GM19395 (cell line): ENCODE results near the gene KCNQ1OT1.

Experiments used
- ATAC-seq: cut with Tn5 transposase; IDR thresholded peaks from one replicate; pipeline ENCODE4 v1.9.1; 2021; ENCODE audit warnings: mild to moderate bottlenecking, moderate library complexity; ENCODE audit not compliant: unreplicated experiment

KCNQ1OT1 gene

DNA sequence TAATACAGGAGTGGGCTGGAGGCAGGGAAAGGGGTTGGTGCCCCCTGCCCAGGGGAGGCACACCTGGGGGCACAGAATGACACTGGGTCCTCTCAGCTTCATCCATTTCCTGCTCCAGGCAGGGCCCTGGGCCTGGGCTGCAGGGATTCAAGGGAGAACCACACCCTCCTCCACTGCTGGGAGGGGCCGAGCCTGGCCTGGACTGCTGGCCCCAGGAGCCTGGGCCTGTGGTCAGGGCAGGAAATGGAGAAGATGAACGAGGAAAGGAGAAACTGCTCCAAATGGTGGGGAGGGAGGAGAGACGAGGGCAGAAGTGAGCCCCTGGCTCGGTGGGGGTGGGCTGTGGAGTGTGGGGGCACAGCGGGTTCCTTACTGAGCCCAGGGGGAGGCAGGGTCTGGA, 38.1 kb upstream of the KCNQ1OT1 start:
- no peak for ATAC-seq

DNA sequence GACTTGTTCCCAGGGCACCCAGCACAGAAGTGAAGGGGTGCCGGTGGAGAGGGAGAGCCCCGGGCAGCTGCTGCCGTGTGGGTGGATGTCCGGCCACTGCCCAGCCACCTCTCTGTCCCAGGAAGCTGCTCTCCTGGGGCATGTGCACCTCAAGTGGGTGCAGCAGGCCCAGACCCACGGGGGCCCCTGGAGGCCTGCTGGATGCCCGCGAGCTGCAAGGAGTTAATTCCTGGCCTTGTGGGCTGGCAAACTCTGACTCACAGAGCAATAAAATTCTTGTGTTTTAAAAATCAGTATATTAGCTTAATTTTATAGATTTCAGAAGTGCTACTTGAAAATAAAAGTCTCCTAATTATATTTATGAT, 37.4 kb upstream of the KCNQ1OT1 start:
- ATAC-seq: no peak

DNA sequence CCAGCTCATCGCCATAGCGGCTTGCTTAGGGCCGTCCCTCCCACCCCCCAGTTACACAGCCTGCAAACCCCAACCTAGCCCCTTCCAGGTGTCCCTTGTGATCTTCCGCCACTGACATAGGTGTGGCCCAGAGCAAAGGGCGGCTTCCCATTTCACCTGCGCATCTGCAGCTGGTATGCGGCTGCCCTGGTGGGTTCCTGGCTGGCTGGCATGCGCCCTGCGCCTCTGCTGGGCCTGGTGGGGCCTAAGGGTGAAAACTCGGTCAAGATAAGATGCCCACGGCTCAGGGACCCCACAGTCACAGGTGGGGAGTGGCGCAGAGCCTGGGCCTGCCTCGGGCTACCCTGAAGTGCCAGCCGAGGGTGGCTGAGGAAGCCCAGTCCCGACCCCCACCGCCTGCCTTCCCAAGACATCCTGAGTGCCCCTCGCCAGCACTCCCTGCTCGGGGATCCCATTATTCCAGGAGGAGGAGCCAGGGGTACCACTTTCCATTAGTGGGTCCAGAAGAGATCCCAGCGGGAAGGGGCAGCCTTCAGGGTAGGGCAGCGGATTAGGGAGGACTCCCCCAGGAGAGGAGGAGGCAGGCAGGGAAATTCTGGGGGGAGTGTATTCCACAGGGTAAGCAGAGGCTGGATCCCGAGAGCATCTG, 36.9 kb upstream of the KCNQ1OT1 start:
- ATAC-seq: no peak

DNA sequence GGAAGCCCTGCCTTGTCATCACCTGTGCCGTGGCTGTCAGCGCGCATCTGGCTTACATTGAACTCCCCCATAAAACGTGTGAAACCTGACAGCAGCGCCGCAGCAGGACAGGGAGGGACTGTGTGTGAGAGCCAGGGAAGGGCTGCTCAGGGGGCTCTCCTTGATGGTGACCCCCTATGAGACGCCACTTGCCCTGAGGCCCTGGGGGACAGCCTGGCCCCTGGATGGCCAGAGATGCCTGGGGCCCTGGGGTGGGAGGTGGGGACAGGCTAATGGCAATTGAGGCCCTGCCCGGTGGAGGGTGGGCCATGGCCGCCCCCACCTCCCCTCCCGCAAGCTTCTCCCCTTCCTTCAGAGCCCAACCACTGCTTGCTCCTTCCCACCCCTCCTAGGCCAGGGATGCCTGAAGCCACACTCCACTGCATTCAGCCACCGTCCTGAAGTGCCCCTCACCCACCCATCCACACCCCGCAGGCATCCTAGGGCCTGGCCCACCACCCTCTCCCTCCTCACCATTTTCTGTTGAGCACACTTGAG, 35.3 kb upstream of the KCNQ1OT1 start:
- no peak for ATAC-seq

DNA sequence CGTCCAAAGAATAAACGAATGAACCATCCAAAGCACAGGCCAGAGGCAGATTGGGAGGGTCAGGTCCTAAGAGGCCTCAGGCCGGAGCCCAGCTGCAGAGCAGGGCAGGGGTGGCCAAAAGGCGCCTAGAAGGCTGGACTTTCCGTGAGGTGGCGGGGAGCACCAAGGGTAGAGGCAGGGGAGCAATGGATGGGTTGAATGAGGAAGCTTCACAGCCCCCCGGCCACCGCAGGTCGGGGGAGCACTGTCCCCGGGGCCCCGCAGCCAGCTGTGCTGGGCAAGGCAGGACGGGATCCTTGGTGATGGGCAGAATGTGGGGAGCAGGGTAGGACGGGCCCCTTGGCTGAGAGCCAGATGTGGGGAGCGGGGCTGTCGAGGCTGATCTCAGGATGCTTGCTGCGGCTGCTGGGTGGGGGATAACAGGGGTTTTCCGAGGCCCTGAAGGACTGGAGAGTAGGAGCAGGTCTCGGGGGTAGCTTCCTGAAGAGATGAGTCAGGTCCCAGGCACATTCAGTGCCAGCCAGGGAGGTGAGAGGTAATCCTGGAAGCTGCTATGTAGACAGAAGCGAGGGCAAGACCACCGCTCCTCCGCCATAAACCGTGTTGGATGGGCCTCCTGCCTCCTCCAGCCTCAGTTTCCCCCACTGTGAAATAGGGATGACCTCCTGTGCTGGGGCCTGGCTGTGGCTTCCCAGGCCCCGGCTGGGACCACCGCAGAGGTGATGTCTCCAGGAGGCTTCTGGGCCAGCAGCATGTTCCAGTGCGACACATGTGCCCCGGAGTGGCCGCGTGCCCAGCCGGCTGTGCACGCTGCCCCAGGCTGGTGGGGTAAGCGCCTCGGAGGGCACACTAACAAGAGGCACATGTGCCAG, 34.6 kb upstream of the KCNQ1OT1 start:
- no peak for ATAC-seq

DNA sequence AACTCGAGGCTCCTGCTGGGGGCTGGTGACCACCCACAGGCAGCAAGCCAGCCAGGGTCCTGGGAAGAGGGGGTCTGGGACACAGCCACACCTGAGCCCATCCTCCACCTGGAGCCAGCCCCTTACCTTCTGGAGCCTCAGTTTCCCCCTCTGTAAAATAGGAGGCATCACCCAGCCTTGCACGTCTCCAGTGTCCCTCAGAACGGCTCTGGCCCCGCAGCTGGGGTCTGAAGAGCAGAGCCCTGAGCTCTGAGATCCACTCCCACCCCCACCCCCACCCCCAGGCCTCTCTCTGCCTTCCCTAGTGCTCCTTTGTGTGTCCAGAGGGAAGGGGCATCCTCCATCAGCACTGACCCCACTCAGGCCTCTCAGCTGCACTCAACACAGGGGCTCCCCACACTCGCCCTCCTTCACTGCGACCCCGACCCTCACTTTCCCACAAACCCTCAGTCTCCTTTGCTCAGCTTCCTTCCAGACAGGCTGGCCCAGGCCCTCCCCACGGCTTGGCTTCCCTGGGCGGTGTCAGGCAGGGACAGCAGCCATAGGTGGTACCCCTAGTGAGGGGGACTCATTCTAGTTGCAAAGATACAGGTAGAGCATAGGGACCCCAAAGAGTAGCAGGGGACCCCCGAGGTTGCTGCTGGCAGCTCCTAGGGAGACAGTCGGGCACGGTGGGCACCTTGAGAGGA, 33.3 kb upstream of the KCNQ1OT1 start:
- no peak for ATAC-seq

DNA sequence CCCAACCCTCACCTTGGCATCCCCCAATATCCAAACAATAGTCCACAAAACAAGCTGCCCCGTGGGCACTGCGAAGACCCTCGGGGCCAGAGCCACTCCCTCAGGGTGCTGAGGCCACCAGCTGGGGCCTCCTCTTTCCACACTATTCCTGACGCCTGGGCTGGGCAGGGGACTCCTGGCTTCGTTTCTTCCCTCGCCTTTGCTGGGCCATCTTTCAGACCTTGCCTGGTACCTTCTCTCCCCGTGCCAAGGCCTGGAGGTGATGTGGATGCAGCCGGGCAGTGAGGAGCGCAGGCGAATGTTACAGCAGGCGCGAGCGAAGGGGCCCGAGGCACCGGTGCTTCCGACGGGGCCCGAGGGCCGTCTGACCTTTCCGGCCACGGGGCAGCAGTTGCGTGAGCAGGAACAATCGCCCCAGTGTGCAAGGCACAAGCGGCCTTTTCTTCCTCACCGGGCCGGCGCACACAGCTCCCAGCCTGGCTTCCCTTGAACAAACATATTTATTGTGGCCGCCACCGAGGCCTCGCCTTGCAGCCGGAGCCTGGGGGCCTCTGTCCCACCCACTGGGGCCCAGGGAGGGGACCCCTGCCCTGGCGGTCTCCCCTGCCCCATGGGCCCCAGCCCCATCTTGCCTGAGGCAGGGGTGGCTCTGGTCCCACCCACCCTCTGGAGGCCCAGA, 32.6 kb upstream of the KCNQ1OT1 start:
- no peak for ATAC-seq

DNA sequence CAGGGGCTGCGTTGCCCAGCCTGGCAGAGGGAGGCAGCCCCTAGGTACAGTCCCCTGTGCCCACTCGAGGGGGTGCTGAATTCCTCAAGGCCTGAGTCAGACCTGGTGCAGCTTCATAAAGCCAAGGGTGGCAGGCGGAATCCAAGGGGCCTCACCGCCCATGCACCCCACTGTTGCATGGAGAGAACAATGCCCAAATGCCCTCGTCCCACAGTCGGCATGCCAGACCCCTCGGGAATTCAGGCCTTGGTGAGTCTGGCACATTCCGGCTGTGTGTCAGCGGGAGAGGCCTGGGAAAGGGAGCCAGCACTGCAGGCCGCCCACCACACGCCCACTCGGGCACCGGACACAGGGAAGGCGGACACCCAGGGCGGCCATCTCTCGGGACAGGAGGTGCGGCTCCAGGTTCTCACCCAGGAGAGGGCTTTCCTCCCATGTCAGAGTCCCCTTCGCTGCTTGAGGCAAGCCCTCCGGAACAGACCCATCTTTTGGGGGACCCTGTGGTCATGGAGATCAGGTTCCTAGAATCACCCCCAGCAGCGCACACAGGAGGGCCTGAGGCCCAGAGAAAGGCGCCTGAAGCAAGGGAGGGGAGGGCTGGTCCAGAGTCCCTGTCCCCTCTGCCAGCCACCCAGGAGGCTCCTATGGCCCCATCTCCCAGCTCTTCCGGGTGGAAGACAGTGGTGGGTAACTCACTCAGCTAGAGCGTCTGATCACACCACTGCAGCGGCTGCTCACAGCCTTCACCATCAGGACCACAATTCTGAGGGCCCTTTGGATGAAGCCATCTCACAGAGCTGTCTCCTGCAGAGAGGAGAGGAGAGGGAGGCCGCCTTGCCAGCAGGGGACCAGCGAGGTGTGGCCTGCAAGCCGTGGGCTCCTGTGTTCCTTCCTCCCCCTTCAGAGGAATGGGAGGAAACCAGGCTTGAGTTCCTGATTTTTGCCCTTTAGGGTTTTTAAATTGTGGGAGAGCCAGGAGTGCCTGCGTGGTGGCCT, 31.6 kb upstream of the KCNQ1OT1 start:
- no peak for ATAC-seq

DNA sequence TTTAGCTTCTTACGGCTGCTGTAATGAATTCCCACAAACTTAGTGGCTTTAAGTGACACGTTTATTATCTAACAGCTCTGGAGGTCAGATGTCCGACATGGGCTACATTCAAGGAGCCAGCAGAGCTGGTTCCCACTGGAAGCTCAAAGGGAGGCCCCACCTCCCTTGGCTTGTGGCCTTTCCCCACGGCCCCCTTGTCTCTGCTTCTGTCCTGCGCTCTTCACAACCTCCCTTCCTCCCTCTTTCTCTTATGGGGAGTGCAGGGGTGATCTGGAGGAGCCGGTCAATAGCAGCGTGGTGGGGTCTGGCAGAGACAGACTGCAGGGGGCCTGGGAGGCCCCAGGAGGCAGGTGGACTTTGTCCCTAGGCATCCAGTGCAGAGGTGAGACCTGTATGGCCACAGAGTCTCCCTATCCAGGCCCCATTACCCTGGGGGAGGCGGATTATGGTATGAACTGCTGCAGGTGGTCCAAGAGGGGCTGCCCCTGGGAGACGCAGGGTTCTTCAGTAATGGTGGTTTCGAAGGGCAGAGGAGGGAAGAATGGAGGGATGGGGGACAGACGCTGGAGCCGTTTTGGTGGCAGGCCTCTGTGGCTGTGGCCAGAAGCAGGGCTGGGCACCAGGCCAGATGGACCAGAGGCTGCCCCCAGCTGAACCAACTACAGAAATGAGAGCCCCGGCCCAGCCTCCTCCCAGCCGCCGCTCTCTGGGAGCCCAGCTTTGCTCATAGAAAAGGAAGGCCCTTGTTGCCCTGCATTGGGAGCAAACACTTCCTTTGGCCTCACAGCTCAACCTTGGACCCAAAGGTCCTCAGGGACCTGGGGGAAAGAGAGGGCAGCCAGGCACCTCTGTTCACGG, 30.7 kb upstream of the KCNQ1OT1 start:
- ATAC-seq: no peak

DNA sequence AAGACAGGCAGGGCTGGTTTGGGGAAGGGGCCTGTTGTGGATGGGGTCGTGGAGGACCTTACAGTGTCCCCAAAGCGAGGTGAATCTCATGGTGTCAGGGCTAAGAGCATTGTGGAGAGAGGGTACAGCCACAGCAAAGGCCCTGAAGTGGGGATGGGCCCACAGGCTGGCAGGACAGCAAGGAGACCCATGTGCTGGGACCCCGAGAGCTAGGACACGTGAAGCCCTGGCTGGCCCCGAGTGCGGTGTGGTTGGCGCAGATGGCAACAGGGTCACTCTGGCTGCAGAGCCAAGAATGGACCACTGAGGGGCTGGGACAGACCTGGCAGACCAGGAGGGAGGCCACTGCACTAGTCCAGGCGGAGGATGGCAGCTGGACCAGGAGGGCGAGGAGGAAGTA, 30.0 kb upstream of the KCNQ1OT1 start:
- no peak for ATAC-seq

DNA sequence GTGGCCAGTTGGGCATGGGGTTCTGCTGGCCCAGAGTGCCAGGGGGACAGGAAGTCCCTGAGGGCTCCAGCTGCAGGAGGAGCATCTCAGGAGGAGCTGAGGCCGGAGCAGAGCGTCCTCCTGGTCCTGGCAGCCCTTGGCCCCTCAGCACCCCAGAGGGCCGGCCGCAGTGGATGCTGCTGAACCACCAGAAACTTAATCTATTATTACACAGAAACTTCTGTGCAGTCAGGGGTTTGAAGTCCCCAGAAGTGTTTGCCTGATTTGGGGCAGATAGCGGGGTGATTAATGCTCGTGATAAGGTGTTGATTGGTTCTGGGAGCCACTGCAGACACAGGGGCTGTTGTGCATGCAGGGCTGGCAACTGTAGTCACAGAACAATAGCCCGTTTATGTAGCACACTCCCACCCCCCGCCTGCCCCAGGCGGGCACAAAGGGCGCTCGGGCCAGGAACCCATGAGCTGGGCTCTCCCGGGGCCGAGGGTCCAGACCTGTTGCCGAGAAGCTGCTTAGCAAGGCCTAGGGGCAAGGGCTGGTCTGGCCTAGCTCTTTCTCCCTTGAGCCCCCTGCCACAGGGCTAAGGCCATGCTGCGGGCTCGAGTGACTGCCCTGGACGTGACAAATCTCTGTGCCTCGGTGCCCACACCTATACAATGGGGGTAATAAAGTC, 29.0 kb upstream of the KCNQ1OT1 start:
- ATAC-seq: no peak

DNA sequence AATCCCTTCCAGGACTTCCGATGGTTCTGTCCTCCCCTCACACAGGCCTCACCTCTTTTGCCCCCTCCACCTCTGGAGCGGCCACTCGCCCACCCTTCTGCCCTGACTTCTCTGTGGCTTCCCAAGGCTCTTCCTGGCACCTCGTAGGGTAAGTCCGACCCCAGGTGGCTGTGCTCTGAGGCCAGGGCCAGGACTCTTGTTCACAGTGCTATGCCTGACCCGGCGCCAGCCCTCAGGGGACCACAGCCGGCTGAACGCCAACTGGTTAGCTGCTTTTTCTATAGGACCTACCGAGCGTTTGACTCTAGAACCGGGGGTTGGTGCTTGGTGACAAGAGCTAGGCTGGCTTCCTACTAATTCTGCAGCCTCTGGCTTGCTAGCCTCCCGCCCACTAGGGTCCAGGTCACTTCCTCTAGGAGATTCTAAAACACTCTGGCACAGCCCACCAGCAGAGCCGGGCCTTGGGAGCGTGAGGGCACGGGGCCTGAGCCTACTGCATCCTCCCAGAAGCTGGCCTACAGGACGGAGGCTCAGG, 28.4 kb upstream of the KCNQ1OT1 start:
- no peak for ATAC-seq

DNA sequence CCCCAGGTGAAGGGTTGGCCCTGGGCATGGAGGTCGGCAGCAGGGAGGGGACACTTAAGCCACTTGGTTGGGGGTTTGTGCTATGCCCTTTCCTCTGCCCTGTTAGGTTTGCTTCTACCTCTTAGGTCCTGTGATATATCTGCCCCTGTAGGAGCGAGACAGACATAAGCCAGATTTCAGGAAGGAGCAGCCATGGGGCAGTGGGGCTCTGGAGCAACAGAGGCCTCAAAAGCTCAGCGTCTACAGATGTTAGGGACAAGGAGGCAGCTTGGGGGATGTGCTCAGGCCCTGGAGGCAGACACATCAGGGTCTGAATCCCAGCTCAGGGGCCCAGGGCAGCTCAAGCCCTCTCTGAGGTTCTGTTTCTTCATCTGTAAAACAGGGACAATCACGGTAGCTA, 27.2 kb upstream of the KCNQ1OT1 start:
- no peak for ATAC-seq

DNA sequence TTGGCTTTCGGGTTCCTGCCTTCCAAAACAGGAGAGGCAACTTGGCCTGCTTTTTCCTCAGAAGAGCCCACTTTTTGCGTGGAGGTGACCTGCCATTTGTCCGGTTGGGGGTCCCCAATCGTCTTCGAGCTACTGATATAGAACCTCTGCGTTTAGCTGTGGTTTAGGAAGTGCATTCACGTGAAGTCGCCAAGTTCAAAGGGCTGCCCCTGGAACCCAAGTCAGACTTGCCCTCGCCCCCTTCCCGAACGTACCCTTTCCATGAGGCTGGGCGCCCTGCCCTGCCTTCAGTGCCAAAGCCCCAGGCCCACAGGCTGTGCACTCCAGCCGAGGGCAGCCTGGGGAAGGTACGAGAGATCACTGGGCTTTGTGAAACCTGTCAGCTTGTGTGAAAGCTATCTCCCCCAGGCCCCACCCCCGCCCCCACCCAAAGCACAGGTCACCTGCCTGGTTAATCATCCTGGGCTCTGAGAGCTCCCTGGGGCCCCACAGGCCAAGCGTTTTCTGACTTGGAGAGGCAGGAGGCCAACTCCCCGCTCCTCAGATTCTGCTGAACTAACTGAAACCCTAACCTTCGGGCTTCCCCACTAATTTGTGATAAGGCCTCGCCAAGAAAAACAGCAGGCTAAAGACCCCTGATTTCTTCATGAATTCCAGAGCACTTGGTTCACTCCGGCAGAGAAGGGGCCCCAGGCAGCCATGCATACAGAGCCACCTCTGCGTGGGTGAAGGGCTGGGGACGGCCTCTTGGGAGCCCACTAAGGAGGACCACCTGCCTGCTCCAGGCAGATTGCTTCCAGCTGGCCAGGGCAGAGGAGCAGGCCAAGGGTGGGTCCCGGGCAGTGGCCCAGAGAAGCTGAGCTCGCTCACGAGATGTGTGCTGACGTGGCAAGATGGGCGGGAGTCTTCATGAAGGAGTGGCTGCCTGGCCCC, 25.8 kb upstream of the KCNQ1OT1 start:
- no peak for ATAC-seq

DNA sequence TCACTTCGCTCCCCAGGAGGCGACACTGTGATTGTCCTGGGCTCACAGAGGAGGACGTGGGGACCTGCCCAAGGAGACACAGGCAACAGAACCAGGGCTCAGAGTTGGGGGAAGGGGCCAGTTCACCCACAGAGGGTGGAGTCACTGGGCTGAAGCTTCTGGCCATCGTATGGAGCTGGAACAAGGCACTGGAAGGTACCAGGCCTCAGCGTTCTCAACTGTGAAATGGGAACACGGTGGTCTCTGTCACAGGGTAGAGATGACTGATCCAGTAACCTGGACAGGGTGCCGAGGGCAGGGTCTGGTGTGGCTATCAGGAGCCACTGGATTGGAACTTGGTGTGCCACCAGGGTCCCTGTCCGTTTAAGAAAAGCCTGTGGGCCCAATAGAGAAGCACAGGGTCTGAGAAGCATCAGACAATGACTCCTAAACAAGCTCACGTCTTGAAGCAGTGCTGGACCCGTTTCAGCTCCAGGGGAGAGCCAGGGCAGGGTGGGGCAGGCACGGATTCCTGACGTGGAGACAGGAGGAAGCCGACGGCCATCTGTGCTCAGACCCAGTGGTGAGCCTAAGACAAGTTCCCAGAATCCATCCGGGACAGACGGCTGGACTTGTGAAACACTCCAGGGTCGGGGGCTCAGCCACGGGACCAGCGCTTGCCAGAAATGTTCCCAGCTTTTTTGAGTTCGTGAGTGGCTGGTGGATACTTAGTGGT, 25.0 kb upstream of the KCNQ1OT1 start:
- ATAC-seq: no peak

DNA sequence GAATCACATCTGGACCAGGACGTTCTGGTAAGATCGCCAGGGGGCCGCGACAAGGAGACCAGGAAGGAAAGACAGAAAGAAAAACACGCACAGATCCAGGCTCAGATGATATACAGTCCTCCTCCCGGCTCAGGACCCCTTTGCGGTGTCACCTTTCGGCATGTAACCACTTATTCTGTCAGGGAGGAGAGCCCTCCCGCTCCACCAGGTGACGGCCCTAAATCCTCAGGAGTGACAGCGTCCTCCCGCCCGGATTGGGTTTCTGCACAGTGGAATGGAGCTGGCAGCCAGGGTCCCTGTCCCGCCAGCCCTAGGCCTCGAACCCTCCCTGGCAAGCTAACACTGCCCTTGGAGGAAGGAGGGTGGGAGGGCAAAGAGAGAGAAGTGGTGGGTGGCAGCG, 24.3 kb upstream of the KCNQ1OT1 start:
- ATAC-seq: no peak

DNA sequence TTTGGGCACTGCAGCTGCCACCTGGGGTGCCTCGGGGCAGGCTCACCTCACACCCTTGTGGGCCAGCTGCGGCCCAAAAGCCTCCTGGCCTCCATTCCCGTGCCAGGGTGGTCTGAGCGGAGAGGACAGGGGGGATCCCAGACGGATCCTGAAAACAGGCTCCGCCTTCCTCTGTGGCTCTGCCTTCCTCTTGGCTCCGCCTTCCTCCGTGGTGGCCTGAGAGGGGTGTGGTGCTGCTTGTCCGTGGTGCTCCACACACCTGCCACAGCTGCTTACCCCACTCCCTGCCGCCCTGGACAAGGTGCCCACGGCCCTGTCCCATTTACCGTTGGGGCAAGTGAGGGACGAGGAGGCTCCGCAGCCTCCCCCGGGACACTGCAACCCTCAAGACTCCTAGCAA, 23.2 kb upstream of the KCNQ1OT1 start:
- no peak for ATAC-seq
